Skeletal muscle cell (primary cell): ENCODE data around the gene SHROOM3.

Experiments used
- DNase-seq: peaks from one replicate; pipeline ENCODE4 v3.0.0-alpha.2; 2010; ENCODE audit warnings: low read depth
- H3K4me3 ChIP-seq: 2 replicates; pipeline ENCODE4 v1.5.1; 2011; ENCODE audit warnings: low read depth, mild to moderate bottlenecking, control low read depth, low read length, moderate library complexity

The SHROOM3 gene

DNA sequence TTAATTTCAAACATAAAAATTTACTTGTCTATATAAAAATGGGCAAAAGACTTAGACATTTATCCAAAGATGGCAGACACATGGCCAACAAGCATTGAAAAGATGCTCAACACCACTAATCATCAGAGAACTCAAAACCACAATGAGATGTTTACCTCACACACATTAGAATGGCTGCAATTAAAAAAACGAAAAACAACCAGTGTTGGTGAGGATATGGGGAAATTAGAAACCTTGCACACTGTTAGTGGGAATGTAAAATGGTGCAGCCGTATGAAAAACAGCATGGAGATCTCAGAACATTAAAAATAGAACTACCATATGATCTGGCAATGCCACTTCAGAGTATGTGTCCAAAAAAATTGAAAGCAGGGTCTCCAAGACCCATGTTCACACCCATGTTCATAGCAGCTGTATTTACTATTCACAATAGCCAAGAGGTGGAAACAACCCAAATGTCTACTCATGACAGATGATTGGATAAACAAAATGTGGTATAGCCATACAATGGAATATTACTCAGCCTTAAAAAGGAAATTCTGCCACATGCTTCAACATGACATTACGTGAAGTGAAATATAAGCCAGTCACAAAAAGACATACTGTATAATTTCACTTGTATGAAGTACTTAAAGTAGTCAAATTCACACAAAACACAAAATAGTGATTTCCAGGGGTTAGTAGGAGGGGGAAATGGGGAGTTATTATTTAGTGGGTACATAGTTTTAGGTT is 316.7 kb downstream of the SHROOM3 start:
- no peak for DNase-seq
- no peak overlapping the region for H3K4me3 ChIP-seq

DNA sequence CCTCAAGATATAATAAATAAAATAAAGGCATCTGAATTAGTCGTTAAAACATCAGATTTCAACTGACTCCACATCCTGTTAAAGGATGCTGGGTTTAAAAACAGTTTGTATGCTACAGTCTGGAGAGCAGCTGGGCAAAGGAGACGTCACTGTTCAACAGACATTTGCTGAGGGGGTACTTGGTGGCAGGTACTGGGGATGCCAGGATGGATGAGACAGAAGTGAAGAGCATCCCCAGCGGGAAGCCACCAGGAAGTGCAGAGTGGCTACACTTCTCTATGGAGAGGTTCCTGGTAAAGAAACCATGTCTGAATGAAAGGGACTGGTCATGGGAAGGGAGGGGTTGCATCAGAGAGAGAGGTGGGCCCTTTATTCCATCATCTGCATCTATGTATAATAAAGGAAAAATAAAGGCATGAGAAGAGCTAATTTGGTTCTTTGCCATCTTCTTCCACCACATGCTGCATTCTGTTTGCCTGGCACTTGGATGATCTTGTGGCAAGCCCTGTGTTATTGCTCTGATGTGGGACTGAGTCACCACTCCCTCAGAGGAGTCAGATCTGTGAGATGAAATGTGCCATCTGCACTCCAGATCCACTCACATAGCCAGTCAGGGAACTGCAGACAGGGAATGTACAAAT is 318.0 kb downstream of the SHROOM3 start:
- DNase-seq = peak; percentile 99

DNA sequence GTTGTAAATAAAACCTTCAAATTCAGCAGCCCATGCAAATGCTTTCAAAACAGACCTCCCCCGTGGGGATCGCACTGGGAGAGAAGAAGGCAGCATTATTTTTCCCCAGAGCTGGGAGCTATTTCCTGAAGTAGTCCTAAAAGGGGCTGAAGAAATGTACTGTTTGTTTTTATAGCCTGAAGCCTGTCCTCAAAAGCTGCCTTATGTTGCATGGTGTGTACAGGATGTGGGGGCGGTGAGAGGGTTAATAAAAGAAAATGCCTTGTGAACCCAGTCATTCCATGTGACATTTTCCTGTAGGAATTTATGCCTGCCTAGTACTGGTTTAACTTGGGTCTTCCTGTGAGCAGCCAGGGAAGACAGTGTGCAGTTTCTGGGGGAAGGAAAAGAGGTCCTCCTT is 318.8 kb downstream of the SHROOM3 start:
- peak; percentile 94 for DNase-seq
- H3K4me3 ChIP-seq = peak overlapping the region; percentile 3

More for the DNA sequence above, 318.0 kb downstream of the SHROOM3 start:
- no peak overlapping the region for H3K4me3 ChIP-seq

DNA sequence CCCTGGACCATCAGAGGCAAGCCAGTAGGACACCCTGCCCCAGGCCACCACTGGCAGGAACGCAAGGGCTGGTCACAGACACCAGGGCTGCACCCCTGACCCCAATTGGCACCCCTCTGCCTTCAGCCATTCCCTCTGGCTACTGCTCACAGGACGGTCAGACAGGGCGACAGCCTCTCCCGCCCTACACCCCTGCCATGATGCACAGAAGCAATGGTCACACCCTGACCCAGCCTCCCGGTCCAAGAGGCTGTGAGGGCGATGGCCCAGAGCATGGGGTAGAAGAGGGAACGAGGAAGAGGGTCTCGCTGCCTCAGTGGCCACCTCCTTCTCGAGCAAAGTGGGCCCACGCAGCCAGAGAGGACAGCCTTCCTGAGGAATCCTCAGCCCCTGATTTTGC is 319.4 kb downstream of the SHROOM3 start:
- no peak for DNase-seq
- H3K4me3 ChIP-seq = no peak overlapping the region

DNA sequence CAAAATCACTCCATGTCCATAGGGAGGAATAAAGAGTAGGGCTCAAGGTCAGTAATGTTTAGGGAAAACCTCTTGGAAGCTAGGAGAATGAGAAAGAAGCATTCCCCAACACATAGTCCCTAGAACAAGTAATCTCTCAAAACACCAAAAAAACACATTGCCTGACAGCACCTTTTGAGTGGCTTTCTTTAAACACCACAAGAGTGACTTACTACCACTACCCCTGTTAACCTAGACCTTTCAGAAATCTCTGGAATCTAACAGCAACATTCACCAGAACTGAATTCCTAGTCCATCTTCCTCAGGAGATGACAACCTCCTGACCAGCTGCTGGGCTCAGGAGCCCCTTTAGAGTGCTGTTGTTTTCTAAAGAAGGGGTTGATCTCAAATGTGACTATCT is 320.7 kb downstream of the SHROOM3 start:
- no peak overlapping the region for H3K4me3 ChIP-seq
- no peak for DNase-seq

DNA sequence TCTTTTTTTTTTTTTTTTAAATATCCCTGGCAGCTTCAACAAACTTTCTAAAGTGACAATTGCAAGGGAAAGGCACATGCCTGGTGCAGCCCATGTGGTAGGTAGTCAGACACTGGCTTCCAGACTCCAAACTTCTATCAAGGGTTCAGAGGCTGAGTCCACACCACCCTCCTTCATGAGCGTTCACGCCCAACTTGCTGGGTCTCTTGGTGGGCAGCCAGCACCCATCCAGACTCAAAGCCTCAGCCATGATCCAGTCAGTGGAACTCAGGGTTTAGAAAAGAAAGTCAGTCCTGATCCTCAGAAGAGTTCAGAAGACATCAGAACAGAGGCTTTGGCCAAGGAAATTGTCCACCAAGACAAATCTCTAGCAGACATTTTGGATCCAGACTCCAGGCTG is 321.4 kb downstream of the SHROOM3 start:
- no peak overlapping the region for H3K4me3 ChIP-seq
- DNase-seq = no peak

DNA sequence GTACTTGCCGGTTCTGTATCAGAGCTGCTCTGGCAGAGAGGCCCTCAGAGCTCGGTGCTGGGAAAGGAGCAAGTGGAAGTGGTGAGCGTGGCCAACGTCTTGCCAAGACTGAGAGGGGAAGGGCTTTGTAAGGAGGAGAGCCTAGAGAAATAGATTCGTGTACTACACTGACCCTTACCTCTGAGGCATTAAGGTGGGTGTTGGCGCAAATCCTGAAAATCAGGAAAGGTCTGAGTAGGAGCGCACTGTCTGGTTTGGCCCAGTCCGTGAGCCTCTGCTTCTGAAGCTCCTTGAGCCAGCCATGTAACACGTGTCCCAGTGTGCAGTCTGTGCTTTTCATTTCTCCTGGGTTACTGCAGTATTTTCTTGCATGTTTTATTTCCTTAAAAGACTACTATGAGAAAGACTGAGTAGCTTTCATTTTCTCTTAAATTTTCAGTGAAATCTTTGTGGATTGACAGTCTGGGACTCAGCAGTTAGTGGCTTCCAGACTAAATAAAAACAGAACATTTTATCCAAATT is 322.4 kb downstream of the SHROOM3 start:
- no peak overlapping the region for H3K4me3 ChIP-seq
- DNase-seq = no peak

DNA sequence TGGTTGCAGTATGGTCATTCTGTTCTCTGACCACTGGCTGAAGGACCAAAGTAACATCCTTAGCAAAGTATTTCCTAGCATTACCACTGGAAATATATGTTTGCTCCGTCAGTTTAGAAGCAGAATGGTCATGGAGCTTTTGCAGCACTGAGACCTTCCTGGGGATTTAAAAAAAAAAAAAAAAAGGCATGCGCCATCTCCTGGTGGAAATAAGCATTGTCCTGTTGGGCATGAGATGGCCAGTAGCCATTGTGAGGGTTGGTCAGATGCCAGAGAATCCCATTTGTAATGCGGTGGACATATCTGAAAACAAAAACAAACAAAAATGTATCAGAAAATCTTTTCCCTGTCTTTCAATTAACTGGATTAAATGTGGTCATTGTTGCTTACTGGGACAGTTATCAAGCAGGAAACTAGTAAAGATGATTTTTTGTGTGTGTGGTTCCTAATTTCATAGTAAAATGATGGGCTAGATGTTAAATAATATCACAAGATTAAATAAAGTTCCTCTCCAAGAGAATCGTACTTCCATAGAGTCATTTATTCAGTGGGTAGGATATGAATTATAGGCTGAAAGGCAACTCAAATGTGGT is 323.4 kb downstream of the SHROOM3 start:
- H3K4me3 ChIP-seq = no peak overlapping the region
- DNase-seq = peak; percentile 39

DNA sequence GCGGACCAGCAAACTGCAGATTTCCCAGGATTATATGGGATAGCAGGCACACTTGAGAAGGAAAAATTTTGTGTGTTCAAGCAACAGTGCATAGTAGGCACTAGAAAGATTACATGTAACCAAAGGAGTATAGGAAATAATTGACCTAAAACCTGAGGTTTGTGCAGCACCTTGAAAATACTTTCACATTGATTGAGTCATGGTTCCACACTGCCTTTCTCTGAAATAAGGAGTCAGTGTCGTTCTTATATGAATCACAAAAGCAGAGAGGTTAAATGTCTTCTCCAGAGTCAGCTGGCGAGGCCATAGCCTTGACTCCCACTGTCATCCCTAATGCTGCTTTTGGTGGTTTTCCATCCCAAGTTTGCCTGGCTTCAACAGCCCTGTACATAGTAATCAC is 324.0 kb downstream of the SHROOM3 start:
- no peak for DNase-seq
- no peak overlapping the region for H3K4me3 ChIP-seq

DNA sequence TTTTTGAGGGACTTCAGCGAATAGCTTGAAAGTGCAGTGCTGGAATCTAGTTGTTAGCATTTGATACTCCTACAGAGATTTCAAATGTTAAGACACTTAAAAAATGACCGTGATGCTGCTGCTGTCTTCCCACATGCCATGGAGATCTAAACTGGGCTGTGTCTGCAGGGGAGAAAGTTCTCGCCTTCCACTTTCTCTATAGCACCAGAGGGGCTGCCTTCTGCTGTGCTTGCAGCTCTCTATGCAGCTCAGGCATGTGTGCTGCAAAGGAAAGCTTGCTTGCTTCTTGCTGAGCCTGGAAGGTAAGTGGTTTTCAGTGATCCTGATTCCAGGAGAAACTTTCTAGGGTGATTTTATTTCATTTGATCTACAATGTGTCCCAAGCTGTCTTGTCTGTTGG is 325.2 kb downstream of the SHROOM3 start:
- no peak overlapping the region for H3K4me3 ChIP-seq
- DNase-seq = no peak

DNA sequence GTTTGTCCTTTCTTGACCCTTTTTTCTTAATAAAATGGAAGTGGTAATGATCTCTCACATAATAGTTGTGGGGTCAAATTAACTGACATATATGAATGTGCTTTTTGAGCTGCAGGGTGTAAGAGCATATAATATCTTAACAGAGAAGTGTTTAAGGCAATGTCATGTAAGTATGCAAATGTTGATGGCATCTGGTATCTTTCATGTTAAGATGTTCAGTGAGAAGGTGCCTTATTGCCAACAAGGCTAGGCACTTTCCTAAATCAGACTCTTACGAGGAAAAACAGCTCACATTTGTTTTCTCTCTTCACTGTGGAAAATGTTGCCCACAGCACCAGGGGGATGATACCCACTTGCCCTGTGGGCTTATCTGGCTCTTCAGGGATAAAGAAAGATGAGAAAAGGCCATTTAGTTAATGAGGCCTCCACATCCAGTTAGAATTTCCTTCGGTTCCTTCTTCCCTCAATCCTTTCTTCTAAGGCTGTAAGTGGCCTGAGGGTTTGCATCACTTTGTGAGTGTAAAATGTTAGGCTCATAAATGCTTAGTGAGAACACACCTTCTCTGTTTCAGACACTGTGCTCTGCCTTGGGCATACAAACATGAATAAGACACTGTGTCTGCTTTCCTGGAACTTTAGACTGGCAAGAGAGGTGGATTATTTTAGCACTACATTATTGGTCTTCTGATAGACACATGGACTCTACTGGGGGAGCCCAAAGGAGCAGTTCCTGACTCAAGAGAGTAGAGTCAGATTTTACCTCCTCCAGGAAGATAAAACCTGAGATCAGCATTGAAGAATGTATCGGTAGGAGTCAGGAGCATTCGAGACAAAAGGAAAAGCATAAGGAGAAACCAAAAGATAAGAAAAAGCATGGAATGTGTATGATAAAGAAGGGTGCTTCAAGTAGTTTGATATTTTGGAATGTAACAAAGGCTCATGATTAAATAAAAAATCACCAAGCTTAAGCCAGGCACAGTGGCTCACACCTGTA is 327.4 kb downstream of the SHROOM3 start:
- no peak overlapping the region for H3K4me3 ChIP-seq
- no peak for DNase-seq

DNA sequence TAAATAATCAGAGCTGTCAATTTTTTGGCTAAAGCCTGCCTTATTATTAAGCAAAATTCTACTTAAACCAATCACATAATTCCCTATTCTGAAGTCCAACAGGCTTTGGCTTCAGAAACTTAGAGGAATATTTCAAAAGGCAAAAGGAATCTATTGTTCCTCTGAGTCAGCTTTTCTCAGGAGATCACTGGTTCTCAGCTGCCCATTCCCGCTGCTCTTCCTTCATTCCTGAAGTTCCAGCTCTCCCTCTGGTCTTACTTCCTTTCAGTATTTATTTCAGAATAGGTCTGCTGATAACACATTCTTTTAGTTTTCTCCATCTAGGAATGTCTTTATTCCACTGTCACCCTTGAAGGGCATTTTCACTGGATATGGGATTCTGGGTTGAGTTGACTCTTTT is 329.2 kb downstream of the SHROOM3 start:
- no peak overlapping the region for H3K4me3 ChIP-seq
- DNase-seq = peak; percentile 52

DNA sequence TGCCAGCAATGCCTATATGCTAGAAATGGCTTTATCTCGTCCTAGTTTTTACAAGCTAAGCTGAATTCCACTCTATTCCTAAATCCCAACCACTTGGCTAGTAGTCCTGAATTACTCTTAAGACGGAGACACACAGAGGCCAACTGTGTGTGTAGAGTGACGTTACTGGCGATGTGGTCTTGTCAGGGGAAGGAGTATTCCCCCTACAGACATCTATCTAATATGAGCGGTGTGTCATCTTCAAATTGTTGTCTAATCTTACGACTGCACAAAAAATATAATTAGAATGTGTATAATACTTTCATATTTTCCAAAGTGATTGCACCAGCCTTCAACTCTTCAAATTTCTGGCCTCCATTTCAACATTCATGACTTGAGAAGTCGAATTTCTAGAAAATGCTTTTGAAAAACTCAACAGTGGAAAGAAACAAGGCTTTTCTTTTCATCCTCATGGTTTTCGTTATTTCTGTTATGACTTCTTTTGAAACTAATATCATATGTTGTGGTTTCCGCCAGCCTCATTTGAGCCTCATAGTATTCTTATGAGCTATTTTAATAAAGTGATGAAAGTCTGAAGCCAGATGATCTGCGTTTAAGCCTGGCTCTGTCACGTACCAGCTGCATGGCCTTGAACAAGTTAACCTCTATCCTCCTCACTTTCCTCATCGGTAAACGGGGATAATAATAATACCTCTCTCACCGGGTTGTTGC is 330.6 kb downstream of the SHROOM3 start:
- DNase-seq = no peak
- H3K4me3 ChIP-seq = no peak overlapping the region

DNA sequence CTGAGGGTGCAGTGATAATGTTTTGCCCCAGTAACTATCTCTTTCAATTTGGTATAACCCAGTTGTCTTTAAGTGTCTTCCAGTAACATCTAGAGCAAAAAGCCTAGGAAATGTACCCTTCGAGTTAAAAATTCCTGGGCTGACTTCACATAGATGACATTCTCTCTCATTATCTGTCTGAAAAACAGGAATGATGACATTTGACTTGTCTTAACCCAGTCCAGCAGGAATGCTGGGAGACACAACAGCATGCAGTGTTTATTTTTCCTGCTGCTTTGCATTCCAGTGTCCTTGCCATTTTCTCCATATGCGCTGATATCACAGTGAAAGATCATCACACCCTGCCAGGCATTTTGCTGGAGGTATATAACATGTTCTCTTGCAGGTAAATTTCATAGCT is 333.0 kb downstream of the SHROOM3 start:
- DNase-seq = no peak

DNA sequence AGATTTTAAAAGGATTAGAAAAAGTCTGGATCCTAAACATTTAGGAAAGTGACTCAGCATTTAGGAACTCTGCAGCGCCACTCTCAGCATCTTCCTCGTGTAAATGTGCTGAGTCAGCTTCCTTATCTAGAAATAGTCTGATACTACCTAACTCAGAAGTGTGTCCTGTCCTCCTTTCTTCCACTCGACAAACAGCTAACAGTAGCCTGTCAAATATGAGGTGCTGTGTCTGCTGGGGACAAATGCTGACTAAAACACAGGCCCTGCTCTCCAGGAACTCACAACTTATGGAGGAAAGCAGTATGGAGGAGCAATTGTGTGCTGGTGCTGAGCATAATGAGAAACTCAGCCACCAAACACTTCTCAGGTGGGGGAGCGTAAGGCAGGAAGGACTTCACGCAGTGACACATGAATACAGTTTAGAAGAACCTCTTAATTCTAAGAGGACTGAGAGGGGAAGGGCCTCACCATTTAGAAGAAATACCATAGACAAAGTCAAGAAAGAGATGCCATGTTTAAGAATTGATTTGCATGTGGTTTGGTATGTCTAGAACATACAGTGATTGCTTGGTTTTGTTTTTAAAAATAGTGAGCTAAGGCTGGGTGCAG is 337.6 kb downstream of the SHROOM3 start:
- H3K4me3 ChIP-seq = no peak overlapping the region
- DNase-seq = peak; percentile 52

More for the DNA sequence above, 333.0 kb downstream of the SHROOM3 start:
- H3K4me3 ChIP-seq = no peak overlapping the region

DNA sequence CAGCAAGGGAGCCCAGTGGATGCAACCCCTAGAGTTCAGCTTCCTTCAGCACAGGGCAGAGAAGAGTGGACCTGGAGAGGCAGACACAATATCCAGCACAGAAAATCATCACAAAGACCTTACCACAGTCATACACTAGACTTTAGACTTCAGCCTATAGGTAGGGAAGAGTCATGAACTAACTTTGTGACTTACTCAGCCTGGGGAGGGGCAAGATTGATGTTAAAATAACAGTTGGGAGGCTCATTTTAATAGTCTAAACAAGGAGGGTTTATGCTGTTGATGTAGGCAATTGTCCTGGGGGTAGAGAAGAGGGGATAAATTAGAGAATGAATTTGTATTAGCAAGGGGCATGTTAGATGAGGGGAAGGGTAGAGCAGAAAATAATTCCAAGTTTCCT is 338.7 kb downstream of the SHROOM3 start:
- no peak overlapping the region for H3K4me3 ChIP-seq
- DNase-seq = no peak

DNA sequence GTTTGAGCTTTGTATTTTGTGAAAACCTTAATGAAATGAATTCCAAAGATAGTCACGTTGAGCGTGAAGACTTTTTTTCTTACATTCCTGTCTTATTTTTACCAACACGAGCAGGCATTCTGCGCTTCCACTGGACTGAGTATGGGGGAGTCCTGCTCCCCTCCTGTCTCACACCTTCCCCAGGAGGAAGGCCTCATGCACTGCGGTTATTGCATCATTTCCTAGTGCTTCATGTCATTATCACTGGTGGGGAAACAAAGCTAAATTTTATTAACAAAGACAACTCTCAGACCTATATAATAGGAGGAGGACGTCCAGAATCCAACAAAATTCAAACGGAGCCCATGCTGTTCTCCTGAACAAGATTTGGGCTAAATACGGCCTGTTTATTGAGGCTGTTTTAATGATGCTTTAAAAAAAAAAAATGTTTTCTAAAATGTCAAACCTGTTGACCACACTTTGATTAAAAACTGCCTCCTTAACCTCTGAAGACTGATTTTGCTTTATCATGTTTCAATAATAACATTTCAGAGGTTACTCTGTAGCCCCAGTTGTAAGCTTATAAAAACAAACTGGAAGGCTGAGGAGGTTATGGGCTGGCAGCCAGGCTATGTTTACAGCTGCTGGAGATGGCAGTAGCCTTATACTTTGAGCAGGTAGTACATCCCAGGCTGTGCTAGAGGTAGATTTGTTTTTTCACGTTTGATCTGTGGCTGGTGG is 344.9 kb downstream of the SHROOM3 start:
- DNase-seq = peak; percentile 41
- H3K4me3 ChIP-seq = no peak overlapping the region
